Natural killer cell (primary cell): ENCODE results near the gene OGFRL1. TPM values are rescaled to one million over a fixed set of nuclear protein-coding genes. Genes with fewer than 3 reads are reported as not detected.

Source experiments
- ATAC-seq, 3 donors: fragments of 150-1000 bp in 2 of 3; fragments of 200-7000 bp in 1 of 3; cut with Tn5 transposase; 1 replicate in 1 of 3; 2 replicates in 2 of 3; pipeline ENCODE4 v1.10.0; 2021; ENCODE audit warnings: mild to moderate bottlenecking in 2 of 3, moderate library complexity in 2 of 3
- DNase-seq, 2 donors: peaks; one replicate each; pipeline versions ENCODE4 v3.0.0 to v3.0.0-alpha.2; 2013 to 2021; ENCODE audit warnings: mixed read lengths in 1 of 2
- H3K27ac ChIP-seq: one replicate; pipeline ENCODE4 v1.5.1; 2013; ENCODE audit warnings: mild to moderate bottlenecking, low read length
- H3K27me3 ChIP-seq: one replicate; pipeline ENCODE4 v1.6.1; 2013; ENCODE audit warnings: low read length; ENCODE audit not compliant: control insufficient read depth, insufficient read depth
- H3K36me3 ChIP-seq: one replicate; pipeline ENCODE4 v1.6.1; 2013; ENCODE audit warnings: low read length; ENCODE audit not compliant: control insufficient read depth, insufficient read depth
- H3K4me1 ChIP-seq: one replicate; pipeline ENCODE4 v1.6.1; 2013; ENCODE audit warnings: low read length; ENCODE audit not compliant: control insufficient read depth, insufficient read depth
- H3K4me3 ChIP-seq: one replicate; pipeline ENCODE4 v1.5.1; 2013; ENCODE audit warnings: low read length
- H3K9me3 ChIP-seq: one replicate; pipeline ENCODE4 v1.6.1; 2013; ENCODE audit warnings: low read length; ENCODE audit not compliant: control insufficient read depth, insufficient read depth
- H3K27ac Mint-ChIP-seq, 2 donors: one replicate each; pipeline ENCODE4 v1.8.0; 2022; ENCODE audit warnings: mild to moderate bottlenecking in 2 of 2, mixed read lengths in 2 of 2, moderate library complexity in 1 of 2
- H3K27me3 Mint-ChIP-seq, 2 donors: one replicate each; pipeline ENCODE4 v1.8.0; 2022; ENCODE audit warnings: low read depth in 2 of 2, mixed read lengths in 2 of 2
- H3K36me3 Mint-ChIP-seq: one replicate; pipeline ENCODE4 v1.8.0; 2022; ENCODE audit warnings: mixed read lengths
- H3K4me1 Mint-ChIP-seq, 2 donors: one replicate each; pipeline ENCODE4 v1.8.0; 2022; ENCODE audit warnings: mixed read lengths in 2 of 2
- H3K4me3 Mint-ChIP-seq: one replicate; pipeline ENCODE4 v1.8.0; 2022; ENCODE audit warnings: mild to moderate bottlenecking, moderate library complexity, mixed read lengths
- H3K9me3 Mint-ChIP-seq, 2 donors: one replicate each; pipeline ENCODE4 v1.8.0; 2022; ENCODE audit warnings: mixed read lengths in 2 of 2
- CTCF ChIP-seq: fragments of 200-600 bp; IDR thresholded peaks from one replicate; pipeline ENCODE4 v1.8.0; 2022; ENCODE audit warnings: antibody characterized with exemption
- WGBS: methylation state at CpG from one replicate; pipeline ENCODE4 v1.1.7; 2013; ENCODE audit warnings: missing lambda C conversion rate; ENCODE audit not compliant: insufficient coverage; 5-methylcytosine and 5-hydroxymethylcytosine counted together
- intact Hi-C: fragments of 100-400 bp; cut with micrococcal nuclease; formaldehyde crosslinking; loops from one replicate; pipeline ENCODE4 v1.14.2; 2022
- total RNA-seq, 4 donors: library from RNA; stranded (reverse); fragments of 120-200 nt in 1 of 4; gene quantifications; one replicate each; pipeline versions ENCODE4 v1.2.3 to v1.2.4, GENCODE V29; 2013 to 2022

Gene OGFRL1
- total RNA-seq, 3 donors from 2014 or later (not counting 1 experiment from before 2014, with no cell fraction given), result 22.9 to 30.7 (median 25.6) TPM

GRCh38 chr6:71338540-71339316, 50.1 kb downstream of the OGFRL1 start:
- H3K27me3 Mint-ChIP-seq, result peaks cover 0 to 12% of the 10 kb centered on the region in 2 donors
- DNase-seq (no peak), ATAC-seq (no peak)
- 85% methylated on average over 3 of the region's 4 CpGs for WGBS
- no peak overlapping the region for H3K27ac ChIP-seq
- no peak overlapping the region for H3K4me3 Mint-ChIP-seq
- H3K27me3 ChIP-seq, result no peaks in the 10 kb centered on the region
- no peaks in the 10 kb centered on the region for H3K9me3 ChIP-seq
- no peak overlapping the region for H3K4me3 ChIP-seq
- intact Hi-C loops, result no loop called here
- no peaks in the 10 kb centered on the region for H3K9me3 Mint-ChIP-seq
- no peak overlapping the region for H3K27ac Mint-ChIP-seq
- no peaks in the 10 kb centered on the region for H3K36me3 Mint-ChIP-seq
- no peaks in the 10 kb centered on the region for H3K36me3 ChIP-seq
- no peak for TF ChIP-seq CTCF
- no peaks in the 10 kb centered on the region for H3K4me1 Mint-ChIP-seq
- H3K4me1 ChIP-seq, result no peaks in the 10 kb centered on the region

- ATAC-seq, result no peak
- no peak for TF ChIP-seq CTCF
Measured at GRCh38 chr6:71342772-71343171, 54.2 kb downstream of the OGFRL1 start.

GRCh38 chr6:71345476-71346333, 57.1 kb downstream of the OGFRL1 start:
- H3K27ac ChIP-seq, result no peak overlapping the region
- H3K4me3 ChIP-seq, result no peak overlapping the region
- no peaks in the 10 kb centered on the region for H3K4me1 ChIP-seq
- no peaks in the 10 kb centered on the region for H3K36me3 ChIP-seq
- 98% methylated on average over 3 of the region's 5 CpGs for WGBS
- Mint-ChIP-seq H3K4me3 (no peak overlapping the region), H3K27ac (no peak overlapping the region), H3K9me3 (no peaks in the 10 kb centered on the region), H3K36me3 (no peaks in the 10 kb centered on the region), H3K4me1 (no peaks in the 10 kb centered on the region), H3K27me3 (peaks cover 6 to 13% of the 10 kb centered on the region in 2 donors)
- H3K9me3 ChIP-seq, result no peaks in the 10 kb centered on the region
- DNase-seq, result no peak
- H3K27me3 ChIP-seq, result no peaks in the 10 kb centered on the region
- no peak for TF ChIP-seq CTCF
- no peak for ATAC-seq
- intact Hi-C loops, result no loop called here

More at GRCh38 chr6:71342772-71343171, 54.2 kb downstream of the OGFRL1 start:
- 85% methylated on average over 2 of the region's 2 CpGs for WGBS
- H3K27ac ChIP-seq, result no peak overlapping the region
- H3K36me3 ChIP-seq, result no peaks in the 10 kb centered on the region
- H3K9me3 Mint-ChIP-seq, result no peaks in the 10 kb centered on the region
- DNase-seq, result no peak
- no peaks in the 10 kb centered on the region for H3K4me1 Mint-ChIP-seq
- no peaks in the 10 kb centered on the region for H3K36me3 Mint-ChIP-seq
- H3K4me3 ChIP-seq, result no peak overlapping the region
- H3K9me3 ChIP-seq, result no peaks in the 10 kb centered on the region
- H3K4me3 Mint-ChIP-seq, result no peak overlapping the region
- no peak overlapping the region for H3K27ac Mint-ChIP-seq
- H3K27me3 ChIP-seq, result no peaks in the 10 kb centered on the region
- H3K27me3 Mint-ChIP-seq, result peaks cover 6 to 18% of the 10 kb centered on the region in 2 donors
- no peaks in the 10 kb centered on the region for H3K4me1 ChIP-seq
- intact Hi-C loops, result no loop called here
